GM19043 (cell line): Measurements from ENCODE around the gene HTR2A.

ENCODE experiments used
- ATAC-seq: cut with Tn5 transposase; IDR thresholded peaks from one replicate; pipeline ENCODE4 v1.9.1; 2021; ENCODE audit warnings: low read depth; ENCODE audit not compliant: unreplicated experiment

HTR2A gene

GRCh38 chr13:46874006-46874405 is 22.8 kb downstream of the HTR2A start:
- ATAC-seq: no peak

DNA sequence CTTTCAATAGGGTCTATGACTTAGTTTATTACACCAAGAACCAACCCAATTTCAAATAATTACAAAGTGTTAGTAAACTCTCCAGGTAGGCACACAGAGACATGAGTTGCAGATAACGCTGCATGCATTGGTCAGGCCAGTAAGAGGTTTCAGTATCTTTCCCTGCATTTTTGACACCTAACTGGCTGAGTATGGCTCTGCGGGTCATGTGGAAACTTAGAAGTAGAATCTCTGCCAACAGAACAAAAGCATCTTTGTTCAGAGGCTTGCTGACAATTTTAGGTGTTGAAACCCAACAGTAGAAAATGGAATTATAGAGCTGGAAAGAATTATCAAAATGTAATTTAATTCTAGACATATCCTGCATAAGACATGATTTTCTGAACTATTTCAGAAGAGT is 25.3 kb downstream of the HTR2A start:
- no peak for ATAC-seq

DNA sequence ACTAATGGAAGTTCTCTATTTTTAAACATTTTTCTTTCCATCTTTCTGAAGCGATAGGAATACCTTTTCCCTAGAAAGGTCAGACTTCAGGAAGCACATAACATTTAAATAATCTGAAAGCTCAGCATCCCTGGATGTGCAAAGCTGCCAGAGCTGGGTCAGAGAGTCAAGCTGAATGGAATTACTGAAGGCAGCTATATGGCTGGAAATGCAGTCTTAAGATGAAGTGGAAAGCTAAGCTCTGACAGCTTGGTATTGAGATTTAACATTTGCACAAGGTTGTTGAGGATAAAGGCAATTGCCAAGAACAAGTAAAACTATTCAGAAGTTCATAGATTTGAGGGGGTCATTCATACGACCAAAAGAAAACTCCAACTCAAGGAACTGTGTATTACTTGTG is 28.8 kb downstream of the HTR2A start:
- ATAC-seq: no peak

GRCh38 chr13:46866150-46866549 is 30.7 kb downstream of the HTR2A start:
- peak; percentile 59 for ATAC-seq

- no peak for ATAC-seq
These were observed 31.9 kb downstream of the HTR2A start for GRCh38 chr13:46864941-46865340.

DNA sequence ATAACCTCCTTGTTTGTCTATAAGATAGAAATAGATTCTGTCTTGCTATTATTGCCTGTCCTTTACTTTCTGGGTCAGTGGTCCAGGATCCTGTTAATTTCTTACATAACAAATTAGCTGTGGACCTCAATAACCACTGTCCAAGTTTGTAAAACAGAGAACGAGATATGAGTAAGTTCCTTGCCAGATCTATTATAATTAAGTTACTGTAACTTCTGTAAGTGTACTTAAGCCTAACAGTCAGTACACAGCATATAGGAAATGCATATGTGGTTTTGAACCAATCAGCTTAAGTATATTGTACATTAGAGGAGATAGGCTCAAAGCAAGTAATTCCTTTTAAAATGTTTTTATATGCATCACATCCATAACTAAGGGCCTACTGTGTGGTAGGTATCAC is 34.9 kb downstream of the HTR2A start:
- no peak for ATAC-seq

DNA sequence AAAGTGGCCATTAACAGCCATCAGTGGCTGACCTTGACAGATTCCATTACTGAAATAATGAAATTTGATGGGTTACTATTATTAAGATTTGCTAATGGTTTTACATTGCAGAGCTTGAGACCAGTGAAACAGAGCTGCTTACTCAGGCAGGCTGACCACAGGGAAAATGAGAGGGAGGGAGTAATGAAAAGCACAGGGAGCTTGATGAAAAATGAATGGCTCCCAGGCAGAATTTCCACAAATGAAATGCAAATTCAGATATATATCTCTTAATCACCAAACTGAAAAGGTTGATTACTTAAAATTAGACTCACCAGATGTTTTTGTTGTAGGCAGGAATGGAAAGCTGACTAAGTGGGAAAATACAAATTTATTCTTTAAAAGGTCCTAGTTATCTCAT is 36.1 kb downstream of the HTR2A start:
- no peak for ATAC-seq

DNA sequence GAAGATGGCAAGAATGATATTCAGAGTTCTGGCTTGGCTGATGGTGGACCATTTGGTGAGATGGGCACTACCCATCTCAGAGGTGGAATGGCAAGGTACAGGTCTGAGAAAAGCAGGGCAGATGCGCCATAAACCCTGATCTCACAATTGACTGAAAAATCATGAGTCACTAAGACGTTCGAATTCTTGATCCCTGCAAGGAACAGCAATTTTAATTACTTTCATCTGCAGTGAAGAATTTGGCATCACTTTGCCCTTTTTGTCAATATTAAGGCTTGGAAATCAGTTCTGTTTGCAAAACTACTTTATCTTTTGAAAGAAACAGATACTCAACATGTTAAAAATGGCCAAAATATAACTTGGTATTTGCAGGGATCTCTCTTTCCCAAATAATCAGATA is 38.1 kb downstream of the HTR2A start:
- no peak for ATAC-seq

GRCh38 chr13:46858163-46858562 is 38.7 kb downstream of the HTR2A start:
- ATAC-seq: no peak

DNA sequence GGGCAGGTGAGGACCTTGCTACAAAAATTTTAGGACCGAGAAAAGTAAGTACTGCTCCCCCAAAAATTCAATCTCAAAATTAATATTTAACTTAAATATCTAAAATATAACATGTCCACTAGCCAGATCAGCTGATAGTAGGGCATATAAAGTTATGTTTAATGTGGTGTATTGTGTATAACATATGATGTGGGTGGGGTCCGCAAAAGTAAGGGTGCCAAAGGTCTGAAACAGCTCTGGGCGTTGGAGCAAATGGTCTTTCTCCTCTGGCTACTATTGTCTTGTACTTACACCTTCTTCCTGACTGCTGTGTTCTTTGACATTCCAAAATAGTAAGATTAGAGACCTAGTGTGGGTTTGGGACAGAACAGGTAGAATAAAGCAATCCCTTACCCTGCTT is 41.2 kb downstream of the HTR2A start:
- no peak for ATAC-seq

GRCh38 chr13:46855166-46855565 is 41.7 kb downstream of the HTR2A start:
- peak; percentile 77 for ATAC-seq

GRCh38 chr13:46852168-46852567 is 44.7 kb downstream of the HTR2A start:
- ATAC-seq: no peak

- no peak for ATAC-seq
These were observed 46.6 kb downstream of the HTR2A start for GRCh38 chr13:46850214-46850613.

- ATAC-seq: no peak
These were observed 50.1 kb downstream of the HTR2A start for GRCh38 chr13:46846726-46847125.

GRCh38 chr13:46845146-46845545 is 51.7 kb downstream of the HTR2A start:
- ATAC-seq: no peak

DNA sequence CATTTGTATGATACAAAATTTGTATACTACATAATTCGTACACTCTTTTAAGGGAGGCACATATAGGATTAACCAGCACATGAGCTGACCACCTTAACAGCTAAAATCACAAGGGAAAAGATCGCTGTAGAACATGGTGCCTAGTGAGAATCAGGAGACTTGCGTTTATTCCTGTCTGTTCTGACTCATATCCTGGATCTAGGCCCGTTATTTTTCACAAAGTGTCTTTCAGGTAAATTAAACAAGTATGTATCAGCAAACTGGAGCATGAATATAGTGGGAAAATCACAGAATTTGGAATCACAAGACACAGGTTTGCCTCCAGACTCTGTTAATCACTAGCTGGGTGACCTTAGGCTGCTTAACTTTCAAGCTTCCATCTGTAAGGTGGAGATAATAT is 52.4 kb downstream of the HTR2A start:
- no peak for ATAC-seq

DNA sequence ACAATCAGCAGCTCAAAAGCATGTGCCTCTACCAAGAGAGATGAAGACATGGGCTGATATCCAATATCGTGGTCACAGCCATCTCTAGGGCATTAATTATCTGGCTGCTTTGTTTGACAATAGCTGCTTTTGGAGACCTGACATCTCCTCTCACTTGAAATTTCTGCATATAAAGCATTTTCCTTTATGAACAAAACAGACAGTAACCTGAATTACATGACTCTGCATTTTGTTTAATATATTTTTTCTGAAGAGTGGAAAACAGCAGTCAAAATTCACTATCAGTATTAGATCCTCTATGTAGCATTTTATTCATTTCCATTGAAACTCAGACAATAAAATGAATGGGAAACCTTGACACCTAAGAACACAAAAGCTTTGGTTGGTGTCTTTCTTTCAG is 57.5 kb downstream of the HTR2A start:
- ATAC-seq: no peak

DNA sequence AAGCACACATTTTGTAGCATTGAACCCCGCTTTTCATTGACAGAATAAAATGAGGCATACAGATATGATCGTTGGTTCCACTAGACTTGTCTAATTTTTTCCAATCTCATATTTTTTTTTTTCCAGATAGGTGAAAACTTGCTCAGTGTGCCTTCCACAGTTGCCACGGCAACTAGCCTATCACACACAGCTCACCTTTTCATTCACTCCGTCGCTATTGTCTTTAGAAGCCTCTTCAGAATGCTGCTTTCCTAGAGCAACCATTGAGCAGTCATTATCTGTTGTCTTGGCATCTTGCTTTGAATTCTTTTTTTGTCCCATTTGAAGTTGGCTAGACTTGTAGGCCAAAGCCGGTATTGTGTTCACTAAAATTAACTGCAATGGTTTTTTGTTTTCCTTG is 62.2 kb downstream of the HTR2A start:
- no peak for ATAC-seq

GRCh38 chr13:46831588-46832194 is 65.2 kb downstream of the HTR2A start:
- no peak for ATAC-seq

DNA sequence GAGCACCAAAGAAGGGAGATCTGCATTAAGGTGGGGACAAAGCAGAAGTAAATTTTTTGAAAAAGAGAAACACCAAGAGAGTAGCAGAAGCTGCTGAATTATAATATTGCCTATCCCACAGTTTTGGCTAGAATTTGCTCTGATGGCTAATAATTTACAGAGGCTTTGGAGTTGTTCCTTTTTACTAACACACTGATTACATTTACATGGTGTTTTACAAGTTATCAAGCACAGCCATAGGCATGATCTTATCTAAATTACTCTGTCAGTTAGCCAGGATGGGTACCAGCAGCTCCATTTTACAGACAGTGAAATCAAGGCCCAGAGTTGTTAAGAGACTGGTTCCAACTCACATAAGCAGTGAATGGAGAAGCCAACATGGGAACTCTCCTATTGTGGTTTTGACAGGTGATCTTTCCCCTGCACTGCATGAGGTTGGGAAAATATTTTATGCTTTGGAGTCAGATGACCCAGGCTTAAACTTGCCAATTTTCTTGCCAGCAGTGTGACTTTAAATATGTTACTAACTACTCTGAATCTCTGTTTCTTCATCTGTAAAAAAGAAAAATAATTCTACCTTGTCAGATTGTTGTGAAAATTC is 66.3 kb downstream of the HTR2A start:
- no peak for ATAC-seq

DNA sequence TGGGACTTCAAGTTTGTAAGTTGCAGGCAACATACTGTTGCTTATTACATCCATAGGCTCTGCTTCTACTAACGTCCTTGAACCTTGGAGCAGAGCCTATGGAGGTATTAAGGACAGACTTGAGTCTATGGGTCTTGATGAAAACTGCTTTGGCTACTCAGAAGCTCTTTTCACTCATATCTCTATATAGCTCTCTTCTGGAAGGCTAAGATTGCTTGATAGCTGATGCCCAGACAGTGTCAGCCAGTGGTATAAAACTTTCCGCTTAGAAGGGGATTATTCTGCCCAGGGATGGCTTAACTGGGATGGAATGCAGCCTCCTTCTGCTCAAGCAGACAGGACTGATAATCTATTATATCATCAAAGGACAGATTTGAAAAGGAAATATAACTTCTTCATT is 74.3 kb downstream of the HTR2A start:
- no peak for ATAC-seq

GRCh38 chr13:46817838-46818476 is 78.9 kb downstream of the HTR2A start:
- ATAC-seq: no peak
